OCI-LY7 (cell line): ENCODE data around the gene KIAA0232. TPM values are rescaled to one million over a fixed set of nuclear protein-coding genes. Genes with fewer than 3 reads are reported as not detected.

Experiments used
- BruUV-seq: library from RNA; stranded (reverse); fragments of 400-500 nt; replicated peaks from 2 replicates; lab custom pipeline; 2021; lab: Mats Ljungman, UMichigan
- CTCF ChIA-PET: fragments of 300-600 bp; sonication (Branson Sonifier 250); formaldehyde crosslinking; loops from one replicate; lab custom pipeline; 2022; ENCODE audit warnings: antibody characterized with exemption; ENCODE audit not compliant: unreplicated experiment; lab: Charles Lee
- POLR2A ChIA-PET: fragments of 300-600 bp; sonication (Branson Sonifier 250); formaldehyde crosslinking; loops from one replicate; lab custom pipeline; 2022; ENCODE audit warnings: antibody characterized with exemption; lab: Charles Lee
- DNase-seq: peaks from one replicate; pipeline ENCODE4 v3.0.0-alpha.2; 2015; ENCODE audit warnings: low spot score
- H2AFZ ChIP-seq: fragments of 200-600 bp; sonication (generic), shearing (Covaris generic); 2 replicates; pipeline ENCODE4 v1.6.1; 2014; ENCODE audit warnings: mild to moderate bottlenecking, antibody characterized with exemption, low read length, moderate library complexity
- H3K27ac ChIP-seq: fragments of 200-600 bp; sonication (generic); 2 replicates; pipeline ENCODE4 v1.5.1; 2014; ENCODE audit warnings: mixed run types, low read depth, mild to moderate bottlenecking, moderate library complexity, low read length, inconsistent platforms; ENCODE audit not compliant: poor library complexity, severe bottlenecking
- H3K36me3 ChIP-seq: fragments of 200-600 bp; sonication (generic); 2 replicates; pipeline ENCODE4 v1.6.1; 2014; ENCODE audit warnings: mild to moderate bottlenecking, antibody characterized with exemption, low read length, moderate library complexity, mixed read lengths; ENCODE audit not compliant: insufficient read depth
- H3K4me1 ChIP-seq: fragments of 200-600 bp; sonication (generic); 2 replicates; pipeline ENCODE4 v1.5.1; 2014; ENCODE audit warnings: mild to moderate bottlenecking, low read length; ENCODE audit not compliant: insufficient read depth, poor library complexity, severe bottlenecking
- H3K4me2 ChIP-seq: fragments of 200-600 bp; sonication (generic); 2 replicates; pipeline ENCODE4 v1.6.1; 2014; ENCODE audit warnings: mild to moderate bottlenecking, low read length
- H3K4me3 ChIP-seq: fragments of 200-600 bp; sonication (generic); 2 replicates; pipeline ENCODE4 v1.5.1; 2014; ENCODE audit warnings: mild to moderate bottlenecking, low read depth, low read length; ENCODE audit not compliant: poor library complexity, severe bottlenecking
- H3K79me2 ChIP-seq: fragments of 200-600 bp; sonication (generic); 2 replicates; pipeline ENCODE4 v1.6.1; 2016; ENCODE audit warnings: low read depth, mild to moderate bottlenecking, low read length, moderate library complexity, mixed read lengths; ENCODE audit not compliant: insufficient read depth
- H3K9me2 ChIP-seq: fragments of 200-600 bp; sonication (generic); 2 replicates; pipeline ENCODE4 v1.6.1; 2016; ENCODE audit warnings: mild to moderate bottlenecking, low read length, mixed read lengths; ENCODE audit not compliant: insufficient read depth
- H3K9me3 ChIP-seq: fragments of 200-600 bp; sonication (generic); 2 replicates; pipeline ENCODE4 v1.6.1; 2014; ENCODE audit warnings: mild to moderate bottlenecking, mixed run types, low read length, mixed read lengths
- H4K20me1 ChIP-seq: fragments of 200-600 bp; sonication (generic); 2 replicates; pipeline ENCODE4 v1.6.1; 2014; ENCODE audit warnings: mild to moderate bottlenecking, antibody characterized with exemption, low read length, moderate library complexity, mixed read lengths; ENCODE audit not compliant: insufficient read depth
- EZH2phosphoT487 ChIP-seq: fragments of 200-600 bp; sonication (generic); IDR thresholded peaks from 2 replicates; pipeline ENCODE4 v1.6.1; 2018; ENCODE audit warnings: low read depth, borderline replicate concordance, mild to moderate bottlenecking, mixed run types, antibody characterized with exemption, low read length, moderate library complexity, mixed read lengths
- intact Hi-C: fragments of 100-400 bp; cut with micrococcal nuclease; formaldehyde crosslinking; loops from one replicate; pipeline ENCODE4 v1.10.0; 2022; ENCODE audit not compliant: unreplicated experiment
- total RNA-seq, 2 experiments: library from RNA; depleted of rRNA in 1 of 2; stranded (reverse); fragments of >200 nt in 1 of 2; shearing (Covaris generic) in 1 of 2; gene quantifications; 2 replicates each; pipeline ENCODE4 v1.2.3, GENCODE V29; 2014 to 2022
- TF ChIP-seq, protein P1 (sequence below): fragments of 200-600 bp; sonication (generic); conservative IDR thresholded peaks from 2 replicates; pipeline ENCODE4 v1.5.1; 2014; ENCODE audit warnings: mild to moderate bottlenecking, antibody characterized with exemption, low read length, moderate library complexity, mixed read lengths

Gene KIAA0232
- total RNA-seq, 2 experiments from 2014 or later = 7.5 to 13.5 TPM

DNA sequence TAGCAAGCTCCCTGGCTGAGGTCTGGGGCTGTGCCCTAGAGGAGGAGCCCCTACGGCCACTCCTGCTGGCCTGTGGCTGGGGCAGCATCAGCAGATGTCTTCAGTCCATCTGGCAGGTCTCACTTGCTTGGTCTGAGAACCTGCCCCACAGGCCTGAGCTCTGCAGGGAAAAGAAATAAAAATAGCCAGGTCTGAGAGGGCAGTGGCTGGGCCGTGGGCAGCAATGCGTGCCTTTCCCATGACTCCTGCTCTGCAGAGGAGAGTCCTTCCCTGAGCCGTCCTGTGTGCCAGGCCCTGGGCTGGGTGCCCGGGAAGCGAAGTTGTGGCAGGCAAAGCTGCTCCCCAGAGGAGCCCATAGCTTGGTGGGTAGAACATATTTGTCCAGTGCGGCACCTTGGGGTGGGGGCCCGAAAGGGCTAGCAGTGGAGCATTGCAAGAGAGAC lies 11.3 kb upstream of the KIAA0232 start:
- no peak overlapping the region for H3K4me3 ChIP-seq
- no peak overlapping the region for H3K27ac ChIP-seq
- no peaks in the 10 kb centered on the region for H3K4me1 ChIP-seq
- intact Hi-C loops = no loop called here
- no TSS peak for BruUV-seq
- no peak for DNase-seq
- H3K36me3 ChIP-seq = no peaks in the 10 kb centered on the region
- H3K79me2 ChIP-seq = no peaks in the 10 kb centered on the region
- no peak for TF ChIP-seq EZH2phosphoT487
- TF ChIP-seq, protein P1, sequence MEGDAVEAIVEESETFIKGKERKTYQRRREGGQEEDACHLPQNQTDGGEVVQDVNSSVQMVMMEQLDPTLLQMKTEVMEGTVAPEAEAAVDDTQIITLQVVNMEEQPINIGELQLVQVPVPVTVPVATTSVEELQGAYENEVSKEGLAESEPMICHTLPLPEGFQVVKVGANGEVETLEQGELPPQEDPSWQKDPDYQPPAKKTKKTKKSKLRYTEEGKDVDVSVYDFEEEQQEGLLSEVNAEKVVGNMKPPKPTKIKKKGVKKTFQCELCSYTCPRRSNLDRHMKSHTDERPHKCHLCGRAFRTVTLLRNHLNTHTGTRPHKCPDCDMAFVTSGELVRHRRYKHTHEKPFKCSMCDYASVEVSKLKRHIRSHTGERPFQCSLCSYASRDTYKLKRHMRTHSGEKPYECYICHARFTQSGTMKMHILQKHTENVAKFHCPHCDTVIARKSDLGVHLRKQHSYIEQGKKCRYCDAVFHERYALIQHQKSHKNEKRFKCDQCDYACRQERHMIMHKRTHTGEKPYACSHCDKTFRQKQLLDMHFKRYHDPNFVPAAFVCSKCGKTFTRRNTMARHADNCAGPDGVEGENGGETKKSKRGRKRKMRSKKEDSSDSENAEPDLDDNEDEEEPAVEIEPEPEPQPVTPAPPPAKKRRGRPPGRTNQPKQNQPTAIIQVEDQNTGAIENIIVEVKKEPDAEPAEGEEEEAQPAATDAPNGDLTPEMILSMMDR = no peak
- POLR2A ChIA-PET = no interaction called here
- CTCF ChIA-PET = no interaction called here
- H2AFZ ChIP-seq = no peak overlapping the region
- no peaks in the 10 kb centered on the region for H3K9me3 ChIP-seq
- no peaks in the 10 kb centered on the region for H4K20me1 ChIP-seq
- H3K4me2 ChIP-seq = no peak overlapping the region
- H3K9me2 ChIP-seq = no peaks in the 10 kb centered on the region

DNA sequence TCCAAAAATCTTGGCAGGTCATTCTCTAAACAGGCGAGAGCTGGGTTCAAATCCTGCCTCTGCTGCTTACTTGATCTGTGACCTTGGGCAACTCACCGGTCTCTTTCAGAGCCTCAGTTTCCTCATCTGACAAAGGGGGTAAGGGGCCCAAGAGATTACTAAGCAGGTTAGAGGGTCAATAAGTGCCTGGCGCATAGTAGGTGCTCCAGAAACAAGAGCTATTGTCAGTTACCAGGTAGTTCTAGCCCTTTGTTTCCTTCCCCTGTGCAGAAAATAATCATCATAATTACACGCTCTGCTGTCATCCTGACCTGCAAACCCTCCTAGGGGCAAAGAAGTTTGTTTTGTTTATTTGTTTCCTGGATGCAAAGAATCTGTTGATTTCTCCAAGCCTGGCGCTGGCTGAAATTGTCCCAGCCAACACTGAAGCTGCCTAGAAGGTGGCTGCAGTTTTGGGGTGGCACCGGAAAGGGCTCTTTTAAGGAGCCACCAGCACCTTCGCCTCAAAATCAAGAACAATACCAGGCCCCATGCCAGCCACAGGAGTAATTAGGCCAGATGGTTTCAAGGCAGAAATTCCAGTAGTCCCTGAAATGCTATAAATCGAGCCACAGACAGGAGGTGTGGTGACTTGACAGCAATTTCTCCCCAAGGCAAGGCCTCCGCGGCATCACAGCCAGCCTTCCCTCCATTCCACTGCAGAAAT lies 10.2 kb upstream of the KIAA0232 start:
- POLR2A ChIA-PET = interaction anchor here (0.6 kb wide), 1 partner anchor 8 kb away, joined by 3 read pairs; no protein-coding TSS in a partner anchor
- no peak for DNase-seq
- Histone ChIP-seq H3K4me1 (no peaks in the 10 kb centered on the region), H2AFZ (no peak overlapping the region), H3K4me2 (no peak overlapping the region), H3K27ac (no peak overlapping the region), H3K9me2 (no peaks in the 10 kb centered on the region), H3K4me3 (no peak overlapping the region), H4K20me1 (no peaks in the 10 kb centered on the region), H3K79me2 (no peaks in the 10 kb centered on the region), H3K9me3 (no peaks in the 10 kb centered on the region), H3K36me3 (no peaks in the 10 kb centered on the region)
- no TSS peak for BruUV-seq
- TF ChIP-seq, protein P1 = no peak
- no peak for TF ChIP-seq EZH2phosphoT487
- intact Hi-C loops = no loop called here
- CTCF ChIA-PET = no interaction called here

DNA sequence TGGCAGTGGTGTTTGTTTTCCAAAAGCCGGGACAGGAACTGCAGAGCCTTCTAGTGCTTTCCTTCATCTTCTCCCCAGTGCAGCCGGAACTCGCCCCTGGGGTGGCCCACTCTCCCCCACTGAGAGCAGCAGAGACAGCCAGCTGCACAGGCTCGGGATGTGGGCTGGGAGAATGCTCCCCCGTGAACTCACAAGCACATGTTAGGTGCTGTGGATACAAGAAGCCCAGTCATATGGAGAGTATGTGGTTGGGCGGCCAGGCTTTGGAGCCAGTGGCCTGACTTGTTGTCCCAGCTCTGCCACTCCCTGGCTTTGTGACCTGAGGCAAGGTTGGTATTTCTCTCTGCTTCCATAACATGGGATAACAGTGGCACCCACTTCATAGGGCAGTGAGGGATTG lies 9.4 kb upstream of the KIAA0232 start:
- no peak overlapping the region for H3K27ac ChIP-seq
- no TSS peak for BruUV-seq
- no peak for DNase-seq
- ChIA-PET CTCF (no interaction called here), POLR2A (interaction anchor here (0.5 kb wide), 1 partner anchor 97 kb away, joined by 3 read pairs; no protein-coding TSS in a partner anchor)
- H3K79me2 ChIP-seq = no peaks in the 10 kb centered on the region
- no peak overlapping the region for H2AFZ ChIP-seq
- H3K9me2 ChIP-seq = no peaks in the 10 kb centered on the region
- intact Hi-C loops = no loop called here
- no peaks in the 10 kb centered on the region for H4K20me1 ChIP-seq
- H3K4me2 ChIP-seq = no peak overlapping the region
- no peak overlapping the region for H3K4me3 ChIP-seq
- no peaks in the 10 kb centered on the region for H3K9me3 ChIP-seq
- H3K36me3 ChIP-seq = no peaks in the 10 kb centered on the region
- TF ChIP-seq EZH2phosphoT487 = no peak
- TF ChIP-seq, protein P1 = no peak
- no peaks in the 10 kb centered on the region for H3K4me1 ChIP-seq
